ENCODE data around the gene NEK10. TPM values are rescaled to one million over a fixed set of nuclear protein-coding genes. Genes with fewer than 3 reads are reported as not detected.
"Not testable (repeated sequence)": the region's sequence is repeated elsewhere in the genome, so short reads cannot be mapped to it uniquely, and the experiment has no call there.

Gene NEK10
- total RNA-seq, 1 experiment from 2014 or later: 1.2 TPM

GRCh38 chr3:27317096-27317495, 52.1 kb downstream of the NEK10 start:
- no peak for DNase-seq (ENCODE audit: low read depth)

GRCh38 chr3:27315003-27315402, 54.2 kb downstream of the NEK10 start:
- no peak for DNase-seq (ENCODE audit: low read depth)

GRCh38 chr3:27312044-27312668, 57.0 kb downstream of the NEK10 start:
- DNase-seq (ENCODE audit: low read depth): peak; percentile 77

GRCh38 chr3:27311400-27311799, 57.8 kb downstream of the NEK10 start:
- DNase-seq (ENCODE audit: low read depth): peak; percentile 97

GRCh38 chr3:27310688-27311087, 58.5 kb downstream of the NEK10 start:
- peak; percentile 44 for DNase-seq (ENCODE audit: low read depth)

- no peak for DNase-seq (ENCODE audit: low read depth)
Measured at GRCh38 chr3:27307566-27307965, 61.6 kb downstream of the NEK10 start.

- DNase-seq (ENCODE audit: low read depth): no peak
Measured at GRCh38 chr3:27302891-27303290, 66.3 kb downstream of the NEK10 start.

GRCh38 chr3:27298981-27299380, 70.2 kb downstream of the NEK10 start:
- DNase-seq (ENCODE audit: low read depth): not testable (repeated sequence)

- DNase-seq (ENCODE audit: low read depth): peak; percentile 24
Measured at GRCh38 chr3:27293939-27294338, 75.2 kb downstream of the NEK10 start.

- no peak for DNase-seq (ENCODE audit: low read depth)
Measured at GRCh38 chr3:27290760-27291159, 78.4 kb downstream of the NEK10 start.

GRCh38 chr3:27289769-27290413, 79.3 kb downstream of the NEK10 start:
- no peak for DNase-seq (ENCODE audit: low read depth)

- no peak for DNase-seq (ENCODE audit: low read depth)
Measured at GRCh38 chr3:27287052-27287451, 82.1 kb downstream of the NEK10 start.

- DNase-seq (ENCODE audit: low read depth): not testable (repeated sequence)
Measured at GRCh38 chr3:27286467-27286866, 82.7 kb downstream of the NEK10 start.

- no peak for DNase-seq (ENCODE audit: low read depth)
Measured at GRCh38 chr3:27285668-27286067, 83.5 kb downstream of the NEK10 start.

- no peak for DNase-seq (ENCODE audit: low read depth)
Measured at GRCh38 chr3:27281671-27282150, 87.5 kb downstream of the NEK10 start.

- peak; percentile 14 for DNase-seq (ENCODE audit: low read depth)
Measured at GRCh38 chr3:27279123-27279522, 90.1 kb downstream of the NEK10 start.

- DNase-seq (ENCODE audit: low read depth): no peak
Measured at GRCh38 chr3:27278383-27279055, 90.7 kb downstream of the NEK10 start.

- DNase-seq (ENCODE audit: low read depth): no peak
Measured at GRCh38 chr3:27275441-27275990, 93.7 kb downstream of the NEK10 start.

- DNase-seq (ENCODE audit: low read depth): no peak
Measured at GRCh38 chr3:27271890-27272289, 97.3 kb downstream of the NEK10 start.

- no peak for DNase-seq (ENCODE audit: low read depth)
Measured at GRCh38 chr3:27254896-27255295, 114.3 kb downstream of the NEK10 start.

GRCh38 chr3:27253831-27254230, 115.4 kb downstream of the NEK10 start:
- DNase-seq (ENCODE audit: low read depth): peak; percentile 73

- DNase-seq (ENCODE audit: low read depth): no peak
Measured at GRCh38 chr3:27253391-27253790, 115.8 kb downstream of the NEK10 start.

GRCh38 chr3:27252646-27253045, 116.5 kb downstream of the NEK10 start:
- no peak for DNase-seq (ENCODE audit: low read depth)
